GM12891 (cell line): ENCODE results near the gene TTLL8.

Experiments used
- POLR2A ChIP-seq: IDR thresholded peaks from 2 replicates; pipeline ENCODE4 v1.6.1; 2011; ENCODE audit warnings: low read depth, low read length, control low read depth
- POLR2AphosphoS5 ChIP-seq: IDR thresholded peaks from 2 replicates; pipeline ENCODE4 v1.6.1; 2011; ENCODE audit warnings: low read depth, low read length, control low read depth
- POU2F2 ChIP-seq: IDR thresholded peaks from 2 replicates; pipeline ENCODE4 v1.6.1; 2011; ENCODE audit warnings: low read depth, mild to moderate bottlenecking, control low read depth, low read length, moderate library complexity

- TF ChIP-seq POLR2AphosphoS5 = no peak
- TF ChIP-seq POLR2A = no peak
- no peak for TF ChIP-seq POU2F2
Measured at GRCh38 chr22:50084614-50085021, 26.5 kb upstream of the TTLL8 start.
